Fibroblast of villous mesenchyme (primary cell): ENCODE results near the gene PSMD5. TPM values are rescaled to one million over a fixed set of nuclear protein-coding genes. Genes with fewer than 3 reads are reported as not detected.
A peak's percentile ranks its signal among the peaks of the same experiment; 100 is the strongest.

Experiments
- DNase-seq: peaks from one replicate; pipeline ENCODE4 v3.0.0-alpha.2; 2010; ENCODE audit warnings: low read depth
- H3K4me3 ChIP-seq: 2 replicates; pipeline ENCODE4 v1.5.1; 2011; ENCODE audit warnings: low read depth, mild to moderate bottlenecking, low read length
- CTCF ChIP-seq: IDR thresholded peaks from 2 replicates; pipeline ENCODE4 v1.5.1; 2012; ENCODE audit warnings: low read depth, mild to moderate bottlenecking, low read length; ENCODE audit not compliant: insufficient read depth
- total RNA-seq: library from RNA; depleted of rRNA; stranded (reverse); fragments of >200 nt; gene quantifications from 2 replicates; pipeline ENCODE4 v1.2.3, GENCODE V29; 2012

The PSMD5 gene
- total RNA-seq, 1 donor: 50.1 TPM

DNA sequence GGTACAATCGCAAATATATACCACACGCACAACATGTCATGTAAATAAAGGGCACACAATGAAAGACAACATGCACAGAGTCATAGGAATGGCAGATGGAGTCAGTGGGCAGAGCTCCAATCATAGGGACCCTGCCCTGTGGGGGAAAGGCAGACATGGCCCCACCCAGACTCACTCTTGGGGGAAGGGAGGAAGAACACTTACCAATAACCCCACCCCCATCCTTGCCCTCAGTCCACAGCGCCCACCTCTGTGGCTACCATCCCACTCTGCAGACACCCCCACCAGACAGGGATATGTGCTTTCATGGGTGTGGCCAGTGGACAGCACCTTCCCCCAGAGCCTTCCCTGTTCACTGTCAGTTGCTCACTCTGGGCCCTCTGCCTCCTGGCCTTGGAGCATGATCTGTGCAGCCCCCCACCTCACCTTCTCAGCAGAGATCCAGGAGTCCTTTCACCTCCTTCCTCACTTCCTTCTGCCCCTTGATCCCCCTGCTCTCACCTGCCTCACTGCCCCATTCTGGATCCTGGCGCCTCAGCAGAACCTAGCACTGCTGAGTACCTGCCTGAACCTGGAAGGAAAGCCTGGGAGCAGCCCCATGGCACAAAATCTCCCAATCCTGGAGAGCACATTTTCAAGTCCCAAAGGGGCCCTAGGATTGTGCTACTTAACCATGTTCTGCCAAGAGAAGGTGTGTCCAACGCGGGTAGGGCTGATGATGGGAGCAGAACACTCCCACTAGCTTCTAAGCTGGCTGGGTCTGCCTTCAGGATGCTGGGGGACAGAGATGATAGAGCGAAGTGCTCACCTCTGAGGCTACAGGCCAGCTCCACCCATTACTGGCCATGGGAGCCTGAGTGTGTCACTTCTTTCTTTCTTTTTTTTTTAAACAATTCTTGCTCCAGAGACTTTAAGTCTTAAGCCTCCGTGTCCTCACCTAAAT, 35.7 kb upstream of the PSMD5 start:
- no peak overlapping the region for H3K4me3 ChIP-seq
- TF ChIP-seq CTCF: no peak
- no peak for DNase-seq

DNA sequence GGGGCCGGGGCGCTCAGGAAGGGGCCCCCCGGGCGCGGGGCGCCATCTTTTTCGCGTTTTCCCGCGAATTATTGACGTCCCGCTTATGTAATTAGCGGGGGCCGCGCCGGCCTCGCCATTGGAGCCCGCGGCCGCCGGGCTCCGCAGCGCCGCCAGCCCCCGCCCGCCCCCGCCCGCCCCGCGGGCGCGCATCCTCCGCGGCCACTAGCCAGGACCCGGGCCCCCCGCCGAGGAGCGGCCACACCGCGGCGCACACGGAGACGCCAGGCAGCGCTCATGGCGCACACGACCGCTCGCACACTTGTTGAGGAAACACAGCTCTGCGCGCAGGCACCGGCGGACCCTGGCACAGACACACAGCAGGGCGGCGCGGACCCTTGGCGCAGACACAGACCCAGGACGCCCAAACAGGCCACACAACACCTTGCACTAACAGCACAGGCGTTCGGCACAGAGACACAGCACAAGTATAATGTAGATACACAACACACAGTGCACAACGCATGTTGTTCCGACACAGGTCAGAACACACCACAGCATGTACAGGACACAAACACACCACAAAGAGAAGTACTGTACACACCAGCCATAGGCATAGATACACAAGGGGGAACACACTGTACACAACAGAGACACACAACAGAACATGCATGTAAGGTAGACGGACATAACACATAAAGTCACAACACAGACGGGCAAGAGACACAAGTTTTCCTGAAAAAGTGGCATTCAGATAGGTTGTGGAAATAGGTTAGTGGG, 34.7 kb upstream of the PSMD5 start:
- H3K4me3 ChIP-seq: peak overlapping the region; percentile 84
- DNase-seq: peak; percentile 73
- TF ChIP-seq CTCF: no peak

DNA sequence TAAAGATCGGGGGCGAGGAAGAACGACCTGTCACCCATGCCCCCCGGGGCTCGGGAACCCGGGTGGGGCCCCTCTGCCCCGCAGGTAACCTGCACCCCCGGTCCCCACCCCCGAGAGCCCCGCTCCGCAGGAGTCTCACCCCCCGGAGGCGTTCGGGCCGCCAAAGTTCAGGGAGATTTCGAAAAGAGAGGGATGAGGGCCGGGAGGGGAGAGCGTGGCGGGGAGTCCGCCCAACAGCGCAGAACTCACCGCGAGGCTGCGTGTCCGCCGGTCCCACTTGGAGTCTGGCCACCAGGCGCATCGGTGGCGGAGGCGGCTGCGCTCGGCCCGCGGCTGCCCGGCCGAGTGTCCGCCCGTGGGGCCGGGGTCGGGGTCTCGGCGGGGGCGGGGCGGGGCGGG, 34.1 kb upstream of the PSMD5 start, which contains the start of gene PHF19:
PHF19 (minus strand) TSS at position 347 of the 399 bp plus-strand sequence. CDS start 2,447 bp downstream, outside the sequence.
- peak; percentile 47 for DNase-seq
- TF ChIP-seq CTCF: no peak
- peak within 1 kb of the TSS; percentile 84 for H3K4me3 ChIP-seq

DNA sequence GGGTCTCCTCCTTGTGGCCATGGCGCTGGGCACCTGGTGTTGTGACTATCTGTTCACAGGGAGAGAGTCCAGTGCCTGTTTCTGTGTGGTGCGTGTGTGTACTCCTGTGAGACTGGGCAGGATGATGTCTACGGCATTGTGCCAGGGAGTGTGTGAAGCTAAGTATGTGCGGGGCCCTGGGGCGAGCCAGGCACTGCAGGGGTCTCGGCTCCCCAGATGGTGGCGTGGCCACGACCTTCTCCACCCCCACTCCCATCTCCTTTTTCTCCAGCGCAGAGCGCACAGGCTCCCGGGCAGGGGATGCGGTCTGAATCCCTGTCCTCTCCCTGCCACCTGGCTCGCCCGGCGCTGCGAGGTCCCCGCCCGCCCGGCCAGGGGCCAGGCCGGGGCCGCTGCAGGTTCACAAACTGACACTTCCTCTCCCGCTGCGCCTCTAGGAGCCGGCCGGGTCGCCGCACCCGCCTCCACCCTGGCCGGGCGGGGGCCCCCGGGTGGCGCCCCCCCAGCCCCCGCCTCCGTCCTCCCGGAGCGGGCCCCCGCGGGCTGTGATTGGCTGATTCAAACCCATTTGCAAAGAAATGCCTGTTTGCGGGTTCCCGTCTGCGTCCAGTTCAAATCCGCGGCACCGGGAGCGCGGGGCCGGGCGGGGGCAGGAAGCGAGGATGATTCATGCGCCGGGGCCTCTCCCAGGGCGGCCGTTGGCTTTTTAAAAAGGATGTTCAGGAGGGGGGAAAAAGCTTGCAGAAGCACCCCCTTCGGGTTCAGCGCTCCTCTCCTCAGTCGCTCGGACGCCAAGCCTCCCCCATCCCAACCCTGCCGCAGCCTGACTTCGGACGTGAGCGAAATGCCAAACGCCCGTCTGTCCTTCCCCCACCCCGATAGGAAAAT, 33.5 kb upstream of the PSMD5 start:
- DNase-seq: peak; percentile 88
- peak; percentile 17 for TF ChIP-seq CTCF
- H3K4me3 ChIP-seq: peak overlapping the region; percentile 84

GRCh38 chr9:120875643-120875953, 32.9 kb upstream of the PSMD5 start:
- peak overlapping the region; percentile 84 for H3K4me3 ChIP-seq
- TF ChIP-seq CTCF: no peak
- DNase-seq: no peak

DNA sequence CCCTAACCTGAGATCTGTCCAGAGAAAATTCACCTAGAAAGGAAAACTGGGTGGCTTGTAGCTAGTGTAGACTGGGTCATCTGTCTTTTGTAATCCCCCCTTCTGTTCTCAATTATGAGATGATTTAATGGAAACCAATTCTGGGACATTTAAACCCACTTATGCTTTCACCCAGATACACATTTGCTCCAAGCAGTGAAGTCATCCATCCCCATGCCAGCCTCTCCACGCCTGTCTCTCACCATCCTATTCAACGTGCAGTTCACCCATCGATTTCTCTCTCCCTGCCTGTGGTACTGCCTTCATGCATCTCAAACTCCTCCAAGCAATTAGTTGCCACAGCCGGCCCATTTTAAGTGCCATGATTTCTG, 32.5 kb upstream of the PSMD5 start:
- TF ChIP-seq CTCF: no peak
- H3K4me3 ChIP-seq: peak overlapping the region; percentile 84
- DNase-seq: no peak
